HG02938 (cell line): ENCODE data around the gene MFAP3.
"Not testable (repeated sequence)": the region's sequence is repeated elsewhere in the genome, so short reads cannot be mapped to it uniquely, and the experiment has no call there.

Experiments used
- ATAC-seq: cut with Tn5 transposase; IDR thresholded peaks from one replicate; pipeline ENCODE4 v1.9.1; 2021; ENCODE audit warnings: mild to moderate bottlenecking, moderate library complexity; ENCODE audit not compliant: unreplicated experiment

Gene MFAP3

GRCh38 chr5:154049636-154050035, 10.9 kb downstream of the MFAP3 start:
- no peak for ATAC-seq

DNA sequence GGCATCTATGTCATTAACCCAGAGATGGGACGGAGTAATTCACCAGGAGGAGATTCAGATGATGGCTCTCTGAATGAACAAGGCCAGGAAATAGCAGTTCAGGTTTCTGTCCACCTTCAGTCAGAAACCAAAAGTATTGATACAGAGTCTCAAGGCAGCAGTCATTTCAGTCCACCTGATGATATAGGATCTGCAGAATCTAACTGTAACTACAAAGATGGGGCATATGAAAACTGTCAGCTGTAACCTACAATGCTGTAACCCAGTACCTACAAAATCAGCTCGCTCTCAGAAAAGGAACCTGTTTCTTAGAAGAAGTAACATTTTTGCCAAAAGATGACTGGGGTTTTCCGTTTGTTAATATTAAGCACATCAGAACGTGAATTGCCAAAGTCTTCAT, 14.7 kb downstream of the MFAP3 start:
- no peak for ATAC-seq

DNA sequence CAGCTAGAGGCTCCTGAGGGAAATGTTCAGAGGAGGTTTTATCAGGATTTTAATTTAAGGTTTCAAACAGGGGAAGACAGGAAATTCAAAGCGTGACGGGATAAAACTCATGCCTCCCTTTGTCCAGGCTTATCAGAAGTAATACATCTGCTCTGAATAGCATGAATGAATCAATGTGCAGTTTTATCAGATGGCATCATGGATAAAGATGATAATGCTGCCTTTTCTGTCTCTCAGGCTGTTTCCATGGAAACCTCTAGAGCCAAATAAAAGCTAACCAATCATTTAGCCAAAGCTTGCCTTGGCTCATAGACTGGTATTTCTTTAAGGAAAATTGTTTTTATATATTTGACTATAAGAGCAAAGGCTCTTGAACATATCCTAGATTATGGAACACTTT, 16.4 kb downstream of the MFAP3 start:
- no peak for ATAC-seq

DNA sequence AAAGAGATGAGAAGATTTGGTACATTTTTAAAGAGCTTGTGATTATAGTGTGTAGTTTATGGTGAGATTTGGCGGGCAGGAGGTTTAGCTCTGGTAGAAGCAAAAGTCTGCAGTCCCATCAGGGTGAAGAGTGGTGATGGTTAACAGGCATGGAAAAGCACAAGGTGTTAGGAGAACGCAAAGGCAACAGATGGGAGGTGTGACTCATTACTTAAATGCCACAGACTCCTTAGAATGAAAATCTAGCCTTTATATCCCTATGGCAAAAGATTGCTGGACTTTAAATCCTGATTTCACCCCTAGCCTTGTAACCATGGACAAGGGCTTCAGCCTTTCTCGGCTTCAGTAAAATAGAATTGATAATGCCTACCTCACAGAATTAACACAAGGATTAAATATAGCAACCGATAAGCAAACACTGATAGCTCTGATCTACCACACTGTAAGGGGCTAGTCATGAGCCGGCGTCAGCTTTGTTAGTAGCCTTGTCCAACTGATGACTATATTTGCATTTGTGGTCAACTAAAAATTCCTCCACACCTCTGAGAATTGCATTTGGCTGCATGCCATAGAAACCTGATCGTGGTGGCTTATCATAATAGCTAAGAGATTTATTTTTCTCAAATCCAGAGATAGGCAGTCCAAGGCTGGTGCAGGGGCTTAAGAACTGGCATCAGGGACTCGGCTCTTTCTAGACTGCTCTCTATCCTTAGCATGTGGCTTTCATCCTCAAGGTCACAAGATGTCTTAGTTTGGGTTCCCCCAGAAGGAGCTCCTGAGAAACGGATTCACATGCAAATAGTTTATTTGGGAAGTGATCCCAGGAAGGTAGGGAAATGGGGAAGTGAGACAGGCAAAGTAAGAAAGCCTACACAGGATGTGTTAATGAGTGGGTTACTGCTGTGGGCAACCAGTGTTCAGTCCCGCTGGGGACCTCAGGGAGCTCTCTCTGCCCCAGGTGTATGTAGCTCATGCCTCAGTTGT, 19.6 kb downstream of the MFAP3 start:
- peak; percentile 60 for ATAC-seq

- ATAC-seq, result peak; percentile 44
Measured at GRCh38 chr5:154059039-154059430, 20.3 kb downstream of the MFAP3 start.

DNA sequence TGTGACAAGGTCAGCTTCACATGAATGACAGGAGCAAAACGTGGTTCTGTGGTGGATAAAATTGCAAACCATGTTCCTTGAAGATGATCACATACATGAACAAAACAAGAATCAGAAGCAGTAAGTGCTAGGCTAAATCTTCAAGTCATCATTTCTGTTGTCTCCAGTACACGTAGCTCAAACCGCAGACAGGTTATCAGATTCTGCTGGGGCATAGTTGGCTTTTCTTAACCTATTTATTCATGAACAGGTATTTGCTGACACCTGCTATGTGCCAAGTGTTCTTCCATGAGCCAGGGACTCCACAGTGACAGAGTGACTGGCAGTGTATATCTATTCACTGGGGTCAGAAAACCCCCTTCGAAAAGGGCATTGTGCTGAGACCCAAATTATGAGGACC, 20.8 kb downstream of the MFAP3 start:
- ATAC-seq, result no peak

DNA sequence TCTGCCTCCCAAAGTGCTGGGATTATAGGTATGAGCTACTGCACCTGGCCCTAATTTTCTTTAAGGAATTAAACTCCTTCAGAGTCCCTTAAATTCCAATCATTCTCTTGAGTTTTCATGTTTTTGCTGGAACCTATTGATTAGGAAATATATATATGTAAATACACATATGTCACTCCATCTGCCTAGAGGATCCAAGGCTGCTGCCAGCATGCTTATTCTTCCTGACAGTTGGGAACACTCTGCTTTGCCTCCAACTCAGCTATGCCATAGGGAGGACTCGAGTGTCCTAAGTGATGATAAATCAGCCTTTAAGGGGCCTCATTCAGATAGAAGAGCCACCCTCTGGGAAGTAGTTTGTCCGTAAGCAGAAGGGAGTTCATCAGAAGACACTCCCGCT, 21.8 kb downstream of the MFAP3 start:
- no peak for ATAC-seq

- ATAC-seq, result no peak
Measured at GRCh38 chr5:154063372-154063771, 24.6 kb downstream of the MFAP3 start.

DNA sequence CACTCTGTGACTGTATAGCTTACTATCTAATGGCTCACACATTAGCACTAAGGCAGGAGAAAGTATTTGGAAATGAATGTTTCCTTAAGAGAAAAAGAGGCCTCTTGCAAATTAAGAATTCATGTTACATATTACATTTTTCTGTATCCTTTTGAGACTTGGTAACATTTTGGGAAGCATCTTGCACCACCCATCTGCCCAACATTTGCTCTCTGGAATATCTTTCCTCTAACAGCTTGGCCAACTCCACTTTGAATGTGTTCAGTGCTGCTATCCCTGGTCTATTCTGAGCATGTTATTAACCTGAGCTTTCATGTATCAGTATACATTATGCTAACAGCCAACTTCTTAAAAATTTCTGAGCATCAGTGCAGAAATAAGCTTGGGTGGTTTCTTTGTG, 27.2 kb downstream of the MFAP3 start:
- no peak for ATAC-seq

DNA sequence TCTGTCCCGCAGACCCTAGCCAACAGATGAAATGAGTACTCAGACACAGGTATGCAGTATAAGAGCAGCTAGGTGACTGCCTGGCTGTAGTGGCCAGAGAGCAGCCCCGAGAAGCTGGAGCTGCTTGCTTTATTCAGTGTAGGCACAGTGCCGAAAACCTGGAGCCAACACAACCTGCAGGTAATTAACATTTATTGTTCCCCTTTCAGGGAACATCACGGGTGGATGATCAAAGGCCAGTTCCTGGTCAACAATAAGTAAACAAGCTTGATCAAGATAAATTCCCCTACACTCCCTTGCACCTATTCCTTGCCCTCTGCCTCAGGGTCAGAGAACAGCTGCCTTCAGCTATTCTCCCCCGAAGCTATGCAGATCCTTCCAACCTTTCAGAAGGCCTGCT, 31.1 kb downstream of the MFAP3 start:
- ATAC-seq, result not testable (repeated sequence)

DNA sequence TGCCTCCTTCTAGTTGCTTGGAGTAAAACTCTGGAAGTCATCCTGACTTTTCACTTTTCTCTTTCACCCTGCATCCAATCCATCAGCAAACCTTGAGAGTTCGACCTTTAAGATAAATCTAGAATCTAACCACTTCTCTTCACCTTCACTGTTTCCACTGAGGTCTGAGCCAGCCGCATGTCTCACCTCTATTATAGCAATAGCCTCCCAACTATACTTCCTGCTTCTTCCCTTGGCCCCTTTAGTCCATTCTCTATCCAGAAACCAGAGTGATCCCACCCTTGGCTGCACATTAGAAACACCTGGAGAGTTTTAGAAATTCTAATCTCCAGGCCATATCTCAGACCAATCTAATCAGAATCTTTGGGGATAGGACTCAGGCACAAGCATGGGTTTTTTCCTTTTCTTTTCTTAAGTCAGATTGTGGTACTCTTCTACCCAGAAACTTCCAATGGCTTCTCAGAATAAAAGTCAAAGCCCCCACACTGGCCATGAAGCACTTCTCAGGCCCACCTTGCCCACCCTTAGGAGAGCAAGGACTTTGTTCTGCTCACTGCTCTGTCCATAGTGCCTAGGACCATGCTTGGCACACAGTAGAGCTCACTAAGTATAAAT, 33.1 kb downstream of the MFAP3 start:
- ATAC-seq, result peak; percentile 10

- ATAC-seq, result peak; percentile 88
Measured at GRCh38 chr5:154072414-154073171, 33.8 kb downstream of the MFAP3 start.

DNA sequence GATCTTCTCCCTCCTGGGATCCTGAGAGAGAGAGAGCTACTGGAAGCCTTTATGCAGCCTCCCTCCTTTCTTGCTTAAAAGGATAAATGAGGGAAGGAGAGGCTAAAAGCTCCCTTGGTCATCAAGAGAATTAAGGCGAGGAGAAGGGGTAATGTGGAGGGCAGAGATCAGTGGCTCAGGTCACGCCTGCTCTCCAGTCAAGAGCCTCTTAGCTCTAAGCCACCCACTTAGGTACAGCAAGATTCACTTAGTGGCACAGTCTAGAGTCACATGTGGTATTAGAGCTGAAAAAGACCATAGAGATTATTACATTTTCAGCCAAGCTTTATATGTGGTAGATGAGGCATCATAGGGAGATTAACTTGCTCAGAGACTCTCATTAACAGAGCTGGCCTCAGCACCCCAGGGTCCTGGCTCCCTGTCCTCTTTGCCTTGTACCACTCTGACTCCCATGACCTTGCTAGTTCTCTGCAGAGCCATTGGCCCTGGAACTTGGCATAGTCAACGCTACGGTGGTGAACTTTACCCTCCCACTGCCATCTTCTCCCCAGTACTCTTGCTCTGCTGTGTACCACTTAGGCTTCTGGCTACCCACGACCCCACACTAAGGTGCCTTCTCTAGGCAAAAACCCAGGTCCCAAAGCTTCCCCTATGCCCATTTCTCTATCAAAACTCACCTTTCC, 37.6 kb downstream of the MFAP3 start:
- no peak for ATAC-seq

GRCh38 chr5:154077696-154078095, 38.9 kb downstream of the MFAP3 start:
- no peak for ATAC-seq

DNA sequence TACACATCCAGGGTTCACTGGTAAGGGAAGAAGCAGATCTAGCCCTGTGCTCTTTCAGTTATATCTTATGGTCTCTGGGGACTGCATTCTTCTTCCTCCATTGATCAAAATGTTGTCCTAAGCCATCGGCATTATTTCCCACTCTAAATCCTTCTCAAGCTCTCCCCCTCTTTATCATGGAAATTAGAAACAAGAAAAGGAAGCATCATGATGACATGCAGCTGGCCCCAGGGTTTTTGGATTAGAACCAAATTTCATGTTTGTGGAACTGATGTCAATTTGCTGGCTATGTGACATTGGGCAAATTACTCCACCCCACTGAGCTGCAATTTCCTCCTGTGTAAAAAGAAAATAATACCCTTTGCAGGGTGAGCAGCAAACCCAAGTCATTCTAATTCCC, 39.5 kb downstream of the MFAP3 start:
- no peak for ATAC-seq

GRCh38 chr5:154081246-154081645, 42.5 kb downstream of the MFAP3 start:
- ATAC-seq, result no peak

GRCh38 chr5:154084062-154084639, 45.4 kb downstream of the MFAP3 start:
- no peak for ATAC-seq

- ATAC-seq, result no peak
Measured at GRCh38 chr5:154086146-154086545, 47.4 kb downstream of the MFAP3 start.

DNA sequence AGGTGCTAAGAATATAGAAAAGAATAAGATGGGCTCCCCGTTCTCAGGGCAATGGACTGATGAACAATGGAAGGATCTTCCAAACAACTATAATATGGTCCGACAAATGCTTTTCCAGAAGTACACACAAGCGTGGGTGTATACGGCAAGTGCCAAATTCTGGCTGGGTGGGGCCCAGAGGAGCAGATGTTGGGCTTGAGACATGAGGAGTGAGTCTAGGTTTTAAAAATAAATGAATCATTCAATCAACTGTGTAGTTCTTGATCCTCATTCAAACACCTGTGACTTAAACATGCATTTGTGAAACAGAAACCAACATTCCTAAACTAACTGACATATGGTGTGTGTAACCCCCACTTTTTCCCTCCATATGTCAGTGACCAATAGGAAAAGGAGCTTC, 47.9 kb downstream of the MFAP3 start:
- ATAC-seq, result no peak

DNA sequence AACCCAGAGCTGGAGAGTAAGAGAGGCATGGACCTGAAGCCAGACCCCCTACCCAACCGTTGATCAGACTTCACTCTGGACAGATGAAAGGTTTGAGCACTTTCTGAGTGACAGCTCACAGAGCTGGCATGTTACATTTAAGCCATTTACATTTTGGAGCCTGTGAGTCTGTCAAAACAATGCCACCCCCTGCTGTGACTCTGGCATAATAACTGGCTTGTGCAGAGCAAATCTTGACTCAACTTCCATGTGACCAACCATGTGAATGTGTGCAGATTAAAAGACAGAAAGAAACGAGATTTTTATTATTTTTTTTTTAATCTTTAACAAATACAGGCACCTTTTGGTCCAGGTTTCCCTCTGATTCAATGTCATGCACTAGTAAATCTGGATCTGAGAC, 48.5 kb downstream of the MFAP3 start:
- no peak for ATAC-seq

- ATAC-seq, result no peak
Measured at GRCh38 chr5:154088801-154089200, 50.0 kb downstream of the MFAP3 start.
